GM19467 (cell line): ENCODE data around the gene OASL.

Experiments
- ATAC-seq: cut with Tn5 transposase; IDR thresholded peaks from one replicate; pipeline ENCODE4 v1.9.1; 2021; ENCODE audit warnings: mild to moderate bottlenecking, moderate library complexity; ENCODE audit not compliant: unreplicated experiment

OASL gene

GRCh38 chr12:120994059-120994458, 45.0 kb downstream of the OASL start:
- no peak for ATAC-seq

- no peak for ATAC-seq
These were observed 45.5 kb downstream of the OASL start for GRCh38 chr12:120993496-120993895.

GRCh38 chr12:120992989-120993388, 46.1 kb downstream of the OASL start:
- ATAC-seq = no peak

- no peak for ATAC-seq
These were observed 47.1 kb downstream of the OASL start for GRCh38 chr12:120991965-120992364.

- ATAC-seq = no peak
These were observed 48.5 kb downstream of the OASL start for GRCh38 chr12:120990487-120991055.

GRCh38 chr12:120989687-120990086, 49.4 kb downstream of the OASL start:
- no peak for ATAC-seq

- ATAC-seq = no peak
These were observed 50.4 kb downstream of the OASL start for GRCh38 chr12:120988658-120989057.

GRCh38 chr12:120988234-120988633, 50.8 kb downstream of the OASL start:
- ATAC-seq = no peak

- ATAC-seq = no peak
These were observed 54.6 kb downstream of the OASL start for GRCh38 chr12:120984351-120984898.

- no peak for ATAC-seq
These were observed 55.3 kb downstream of the OASL start for GRCh38 chr12:120983759-120984158.

- no peak for ATAC-seq
These were observed 56.4 kb downstream of the OASL start for GRCh38 chr12:120982659-120983058.

- ATAC-seq = no peak
These were observed 57.6 kb downstream of the OASL start for GRCh38 chr12:120981407-120981941.

GRCh38 chr12:120980800-120981368, 58.2 kb downstream of the OASL start:
- ATAC-seq = no peak

GRCh38 chr12:120979862-120980696, 59.0 kb downstream of the OASL start:
- no peak for ATAC-seq

GRCh38 chr12:120979220-120979861, 59.7 kb downstream of the OASL start:
- ATAC-seq = no peak

- ATAC-seq = no peak
These were observed 60.5 kb downstream of the OASL start, which contains the start of gene HNF1A for GRCh38 chr12:120978296-120979219. TSS of gene HNF1A (plus strand) at chr12:120978543. CDS start at chr12:120978769, 226 bp downstream.

- ATAC-seq = no peak
These were observed 61.3 kb downstream of the OASL start for GRCh38 chr12:120977531-120978295.

GRCh38 chr12:120972870-120973543, 66.0 kb downstream of the OASL start:
- no peak for ATAC-seq
